Mucosa of gallbladder (tissue), 1 donor: Measurements from ENCODE around the gene FAM81B. TPM values are rescaled to one million over a fixed set of nuclear protein-coding genes. Genes with fewer than 3 reads are reported as not detected.
"Not testable (repeated sequence)": the region's sequence is repeated elsewhere in the genome, so short reads cannot be mapped to it uniquely, and the experiment has no call there.

Source experiments
- DNase-seq: peaks from one replicate; pipeline ENCODE4 v3.0.0-alpha.2; 2020; ENCODE audit warnings: low spot score
- total RNA-seq: library from RNA; stranded (reverse); gene quantifications from one replicate; pipeline ENCODE4 v1.2.1, GENCODE V29; 2021
- donor health status: DM: no; HTN: no; CAD: no.

Gene FAM81B
- total RNA-seq: not detected

DNA sequence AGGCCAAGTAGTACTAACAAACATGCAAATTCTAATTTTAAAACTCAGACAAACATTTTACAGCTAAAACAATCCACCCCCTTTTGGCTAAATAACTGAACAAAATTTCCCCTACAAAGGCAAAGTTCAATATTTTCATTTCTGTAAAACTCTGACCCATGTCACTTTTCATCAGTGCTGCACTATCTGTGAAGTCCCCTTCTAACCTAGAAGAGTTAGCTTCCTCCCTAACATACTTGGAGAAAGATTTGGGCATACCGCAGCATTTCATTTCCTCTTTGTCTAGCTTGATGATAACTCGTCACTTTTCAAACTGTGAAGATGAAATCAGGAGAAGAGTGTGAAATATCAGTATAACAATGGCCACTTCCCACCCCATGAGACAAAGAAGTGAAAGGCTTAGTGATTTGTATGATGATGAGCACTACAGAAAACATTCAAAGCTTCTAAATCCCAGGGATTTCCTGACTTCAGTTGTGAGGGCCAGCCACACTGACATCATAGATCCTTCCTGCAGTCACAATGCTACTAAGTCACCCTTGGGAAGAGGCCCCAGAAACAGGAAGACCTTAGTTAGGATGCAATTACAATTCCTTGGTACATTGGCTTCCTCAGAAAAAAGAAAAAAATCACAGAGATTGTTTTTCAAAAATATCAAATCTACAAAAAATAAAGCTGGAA, at the start of gene FAM81B:
Gene FAM81B (plus strand): TSS at position 555 of the 681 bp plus-strand sequence. CDS start 24 bp downstream, at position 579.
- no peak for DNase-seq

DNA sequence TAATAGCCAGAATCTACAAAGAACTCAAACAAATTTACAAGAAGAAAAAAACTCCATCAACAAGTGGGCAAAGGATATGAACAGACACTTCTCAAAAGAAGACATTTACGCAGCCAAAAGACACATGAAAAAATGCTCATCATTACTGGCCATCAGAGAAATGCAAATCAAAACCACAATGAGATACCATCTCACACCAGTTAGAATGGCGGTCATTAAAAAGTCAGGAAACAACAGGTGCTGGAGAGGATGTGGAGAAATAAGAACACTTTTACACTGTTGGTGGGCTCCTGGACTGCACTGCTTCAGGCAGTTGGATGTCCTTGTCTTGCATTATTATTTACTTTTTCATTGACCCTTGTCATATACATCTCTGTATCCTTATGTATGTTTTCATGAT, 49.7 kb upstream of the FAM81B start:
- not testable (repeated sequence) for DNase-seq

GRCh38 chr5:95347506-95348120, 43.6 kb upstream of the FAM81B start:
- no peak for DNase-seq

GRCh38 chr5:95350631-95351030, 40.5 kb upstream of the FAM81B start:
- no peak for DNase-seq

DNA sequence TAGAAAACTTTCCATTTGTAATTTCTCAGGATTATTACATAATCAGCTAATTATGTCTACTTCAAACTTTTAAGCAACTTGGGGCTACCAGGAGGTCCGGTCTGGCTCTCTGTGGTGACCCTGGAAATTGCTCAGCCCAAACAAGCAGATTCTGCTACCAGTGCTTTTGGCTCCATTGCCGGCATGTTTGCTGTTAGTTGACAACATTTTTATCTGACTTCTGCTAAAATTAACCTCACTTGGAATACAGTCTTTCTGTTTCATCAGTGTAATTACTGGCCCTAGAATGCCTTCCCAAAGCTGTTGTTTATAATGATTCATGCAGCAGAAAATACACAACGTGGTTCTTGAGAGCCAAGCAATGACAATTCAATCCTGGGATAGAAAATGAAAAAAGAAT, 38.5 kb upstream of the FAM81B start:
- DNase-seq: no peak

GRCh38 chr5:95358320-95358719, 32.8 kb upstream of the FAM81B start:
- no peak for DNase-seq

- DNase-seq: no peak
Measured at GRCh38 chr5:95358848-95359247, 32.3 kb upstream of the FAM81B start.

DNA sequence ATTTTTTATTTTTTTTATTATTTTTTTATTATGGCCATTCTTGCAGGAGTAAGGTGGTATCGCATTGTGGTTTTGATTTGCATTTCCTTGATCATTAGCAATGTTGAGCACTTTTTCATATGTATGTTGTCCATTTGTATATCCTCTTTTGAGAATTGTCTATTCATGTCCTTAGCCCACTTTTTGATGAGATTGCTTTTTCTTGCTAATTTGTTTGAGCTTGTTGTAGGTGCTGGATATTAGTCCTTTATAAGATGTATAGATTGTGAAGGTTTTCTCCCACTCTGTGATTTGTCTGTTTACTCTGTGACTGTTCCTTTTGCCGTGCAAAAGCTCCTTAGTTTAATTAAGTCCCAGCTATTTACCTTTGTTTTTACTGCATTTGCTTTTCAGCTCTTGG, 30.5 kb upstream of the FAM81B start:
- DNase-seq: not testable (repeated sequence)

GRCh38 chr5:95365302-95366095, 25.7 kb upstream of the FAM81B start:
- DNase-seq: no peak

- no peak for DNase-seq
Measured at GRCh38 chr5:95369782-95370181, 21.4 kb upstream of the FAM81B start.

GRCh38 chr5:95374061-95374460, 17.1 kb upstream of the FAM81B start:
- DNase-seq: no peak

GRCh38 chr5:95375591-95375990, 15.6 kb upstream of the FAM81B start:
- no peak for DNase-seq

- no peak for DNase-seq
Measured at GRCh38 chr5:95379133-95379532, 12.0 kb upstream of the FAM81B start.

DNA sequence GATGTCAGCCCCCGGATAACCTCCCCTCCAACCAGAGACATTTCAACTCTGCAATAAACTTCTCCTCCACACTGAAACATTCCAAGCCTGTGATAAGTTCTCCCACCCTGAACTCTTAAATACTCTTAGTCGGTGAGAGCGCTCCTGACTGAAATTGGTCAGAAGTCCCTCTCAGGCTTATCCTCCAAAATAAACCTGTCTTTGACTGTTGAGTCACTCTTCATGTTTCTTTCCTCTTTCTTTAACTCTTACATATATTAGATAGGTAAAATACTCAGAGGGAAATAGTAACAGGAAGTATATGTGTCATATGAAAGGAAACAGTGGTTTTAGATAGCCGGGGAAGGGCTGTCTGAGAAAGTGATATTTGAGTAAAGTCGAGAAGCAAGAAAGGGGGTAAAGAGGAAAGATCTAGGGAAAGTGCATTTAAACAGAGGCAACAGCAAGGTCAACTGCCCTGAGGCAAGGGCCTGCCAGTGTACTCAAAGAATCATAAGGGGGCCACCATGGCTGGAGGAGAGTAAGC, 11.0 kb upstream of the FAM81B start:
- no peak for DNase-seq

- no peak for DNase-seq
Measured at GRCh38 chr5:95382801-95383200, 8.4 kb upstream of the FAM81B start.

DNA sequence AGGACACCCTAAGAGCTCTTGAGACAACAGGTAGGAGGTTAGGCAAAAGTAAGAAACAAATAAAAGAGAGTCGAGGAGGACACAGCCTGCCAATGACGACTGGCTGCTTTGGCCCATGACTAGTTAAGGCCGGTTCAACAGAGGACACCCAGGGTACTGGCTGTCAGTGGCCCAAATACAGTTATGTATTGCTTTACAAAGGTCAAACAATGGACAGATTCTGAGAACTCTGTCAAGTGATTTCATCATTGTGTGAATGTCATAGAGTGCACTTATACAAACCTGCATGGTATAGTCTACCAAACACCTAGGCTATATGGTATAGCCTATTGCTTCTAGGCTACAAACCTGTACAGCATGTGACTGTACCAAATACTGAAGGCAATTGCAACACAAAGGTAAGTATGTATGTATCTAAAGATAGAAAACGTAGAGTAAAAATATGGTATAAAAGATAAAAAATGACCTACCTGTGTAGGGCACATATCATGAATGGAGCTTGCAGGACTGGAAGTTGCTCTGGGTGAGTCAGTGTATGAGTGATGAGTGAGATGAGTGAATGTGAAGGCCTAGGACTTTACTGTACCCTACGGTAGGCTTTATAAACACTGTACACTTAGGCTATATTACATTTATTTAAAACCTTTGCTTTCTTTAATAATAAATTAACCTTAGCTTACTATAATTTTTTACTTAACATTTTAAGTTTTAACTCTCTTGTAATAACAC, 6.5 kb upstream of the FAM81B start:
- no peak for DNase-seq

GRCh38 chr5:95385334-95385733, 5.8 kb upstream of the FAM81B start:
- no peak for DNase-seq

- DNase-seq: not testable (repeated sequence)
Measured at GRCh38 chr5:95391965-95392364, 799 bp downstream of the FAM81B start.

DNA sequence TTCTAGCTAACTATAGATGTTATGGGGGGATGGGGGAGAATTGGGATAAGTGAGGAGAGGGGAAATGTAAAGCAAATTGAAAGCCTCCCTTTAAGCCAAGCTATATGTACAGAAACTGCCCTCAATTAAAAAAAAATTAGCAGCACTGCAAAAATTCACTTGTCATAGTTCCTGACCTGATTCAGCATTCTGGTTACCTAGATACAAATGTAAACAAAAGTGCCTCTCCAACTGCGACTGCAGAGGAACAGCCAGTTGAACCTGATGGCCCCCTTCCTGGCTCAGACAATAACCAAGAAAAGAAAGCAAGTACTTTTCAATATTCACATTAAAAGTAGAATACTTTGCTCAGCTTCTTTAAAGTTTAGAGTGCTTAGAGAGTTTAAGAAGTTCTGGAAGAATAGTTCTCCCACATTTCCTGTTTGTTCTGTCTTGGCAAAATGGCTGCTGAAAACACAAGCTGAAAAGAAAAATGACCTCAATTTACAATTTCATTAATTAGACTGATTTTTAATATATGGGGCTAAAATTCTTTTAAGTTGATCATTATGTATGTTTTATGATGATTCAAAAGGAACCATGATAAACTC, 1.5 kb downstream of the FAM81B start:
- no peak for DNase-seq

DNA sequence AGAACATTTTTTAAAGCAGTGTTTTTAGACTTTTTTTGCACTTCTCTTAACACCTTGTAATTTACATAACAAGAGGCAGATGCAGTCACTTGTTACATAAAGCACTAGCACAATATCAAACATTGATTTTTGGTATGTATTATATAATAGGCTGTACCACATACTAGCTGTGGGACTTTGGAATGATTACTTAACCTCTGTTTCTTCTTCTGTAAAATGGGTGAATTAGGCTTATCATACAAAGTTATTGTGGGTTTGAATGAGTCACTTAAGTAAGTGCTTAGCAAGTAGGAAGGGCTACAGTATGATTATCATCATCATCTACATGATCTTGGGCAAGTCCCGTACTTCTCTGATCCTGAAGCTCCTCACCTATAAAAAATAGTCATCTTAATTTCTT, 2.1 kb downstream of the FAM81B start:
- no peak for DNase-seq

DNA sequence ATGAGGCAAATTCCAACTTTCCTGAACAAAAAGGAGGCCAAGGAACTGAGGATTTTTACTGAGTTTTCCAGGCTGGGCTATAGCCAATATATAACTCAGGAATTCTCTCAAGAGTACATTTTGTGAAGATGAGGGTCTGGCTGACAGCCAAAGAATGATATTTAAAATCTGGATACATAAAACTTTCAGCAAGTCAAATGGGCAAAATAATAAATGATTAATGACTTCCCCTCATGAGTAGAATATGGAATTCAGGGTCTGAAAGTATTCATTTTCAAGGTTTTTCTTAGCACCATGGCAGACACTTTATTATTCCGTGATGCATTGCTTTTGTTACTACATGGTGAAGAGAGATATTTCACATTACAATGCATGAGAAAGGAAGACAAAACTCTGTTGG, 7.8 kb downstream of the FAM81B start:
- no peak for DNase-seq

- DNase-seq: no peak
Measured at GRCh38 chr5:95401626-95402025, 10.5 kb downstream of the FAM81B start.
